ENCODE data around the gene ZNF296. TPM values are rescaled to one million over a fixed set of nuclear protein-coding genes. Genes with fewer than 3 reads are reported as not detected.

The ZNF296 gene
- total and polyA plus RNA-seq, 2 of the 8 experiments (the other 6 are each of a cell fraction or from before 2014, with no cell fraction given): 2.7 to 7.5 TPM

- Histone ChIP-seq H4K8ac (ENCODE audit: extremely low read depth, insufficient read depth, low read length) (no peak overlapping the region), H3K4me2 (ENCODE audit: insufficient read depth in 1 of 2, low read depth in 2 of 2, low read length in 2 of 2) (no peak overlapping the region), H3K56ac (replicated peaks; ENCODE audit: insufficient read length, low read depth, low read length) (no peak overlapping the region), H3K23ac (ENCODE audit: insufficient read length) (no peak overlapping the region), H2BK5ac (ENCODE audit: low read depth, low read length) (no peak overlapping the region), H2BK15ac (ENCODE audit: low read length) (no peak overlapping the region), H3K9ac (replicated peaks in 1 of 4; ENCODE audit: extremely low read depth in 1 of 4, low read depth in 3 of 4, low read length in 3 of 4) (no peak overlapping the region), H4K5ac (ENCODE audit: insufficient read length, low read depth, low read length) (no peak overlapping the region), H3K23me2 (ENCODE audit: low read depth, low read length) (no peaks in the 10 kb centered on the region), H3K79me2 (ENCODE audit: control insufficient read depth in 1 of 2, insufficient read depth in 2 of 2, low read length in 2 of 2) (peaks cover 3 to 80% of the 10 kb centered on the region in 2 experiments), H3K4ac (replicated peaks; ENCODE audit: insufficient read length, low read depth, low read length) (no peak overlapping the region), H3K4me3 (ENCODE audit: extremely low read depth in 1 of 4, insufficient read depth in 2 of 4, low read depth in 3 of 4, low read length in 4 of 4) (no peak overlapping the region), H3K4me1 (replicated peaks in 1 of 4; ENCODE audit: control insufficient read depth in 3 of 4, insufficient read depth in 4 of 4, low read length in 3 of 4) (peaks cover 0 to 21% (median 3%) of the 10 kb centered on the region in 4 experiments; a peak in 6 of 7 replicates), H3K14ac (ENCODE audit: insufficient read length) (no peak overlapping the region), H2AFZ (ENCODE audit: low read length) (no peak overlapping the region), H3K36me3 (ENCODE audit: control insufficient read depth in 2 of 4, insufficient read depth in 4 of 4, low read length in 3 of 4) (no peaks in the 10 kb centered on the region), H2AK5ac (ENCODE audit: low read depth, low read length) (no peak overlapping the region), H2BK12ac (ENCODE audit: low read depth, low read length) (no peak overlapping the region), H3K79me1 (ENCODE audit: low read depth, low read length) (peaks cover 53% of the 10 kb centered on the region), H3K27me3 (replicated peaks in 1 of 4; ENCODE audit: control insufficient read depth in 3 of 4, extremely low read depth in 1 of 4, insufficient read depth in 3 of 4, low read length in 3 of 4) (no peaks in the 10 kb centered on the region), H3K9me3 (ENCODE audit: insufficient read depth in 2 of 2, low read depth in 1 of 2, low read length in 1 of 2) (no peaks in the 10 kb centered on the region), H3K27ac (ENCODE audit: low read depth, low read length) (no peak overlapping the region), H2BK120ac (replicated peaks; ENCODE audit: low read depth, low read length) (no peak overlapping the region), H4K20me1 (replicated peaks in 1 of 2; ENCODE audit: control insufficient read depth in 1 of 2, insufficient read depth in 2 of 2, low read length in 2 of 2) (peaks cover 51 to 54% of the 10 kb centered on the region in 2 experiments), H4K91ac (replicated peaks; ENCODE audit: insufficient read length, low read length) (no peak overlapping the region), H3K18ac (ENCODE audit: extremely low read depth, low read length) (no peak overlapping the region), H2BK20ac (ENCODE audit: low read length) (no peak overlapping the region)
- ChIA-PET POLR2A (ENCODE audit: partially characterized antibody) (interaction anchor here (0.5 to 1.9 kb wide), 8 partner anchors 17 to 652 kb away, joined by 3 to 6 read pairs (median 4); partner anchors contain the start of genes GEMIN7, PPP1R37 and SIX5), CTCF (ENCODE audit: partially characterized antibody) (interaction anchor here (0.8 to 2.5 kb wide), 6 partner anchors 13 to 221 kb away, joined by 3 to 8 read pairs (median 3); partner anchors contain the start of gene PPP1R37)
- 95% methylated on average over 8 of the region's 12 CpGs; no CpG with 5 or more reads in 1 of the 2 experiments for WGBS, 2 experiments (ENCODE audit: extremely low coverage in 1 of 2, insufficient coverage in 1 of 2, insufficient read length in 1 of 2, insufficient replicate concordance in 2 of 2, low coverage in 1 of 2, low lambda C conversion rate in 2 of 2, missing lambda C conversion rate in 1 of 2)
- DNase-seq (ENCODE audit: low read depth in 1 of 2, low spot score in 2 of 2) (no peak), FAIRE-seq (no peak)
- TF ChIP-seq JUND (IDR thresholded peaks at IDR 0.05; ENCODE audit: low read length) (no peak), SAP30 (IDR thresholded peaks at IDR 0.05; ENCODE audit: insufficient read depth, insufficient replicate concordance, low read length) (no peak), ZNF274 (IDR thresholded peaks at IDR 0.05; ENCODE audit: borderline replicate concordance, extremely low read depth, low read length) (no peak), EP300 (IDR thresholded peaks at IDR 0.05; ENCODE audit: borderline replicate concordance in 1 of 2, low read depth in 2 of 2, low read length in 2 of 2) (no peak), BRCA1 (IDR thresholded peaks at IDR 0.05; ENCODE audit: low read depth, low read length) (no peak), RBBP5 (IDR thresholded peaks at IDR 0.05; ENCODE audit: borderline replicate concordance, low read depth, low read length) (no peak), SIX5 (IDR thresholded peaks at IDR 0.05; ENCODE audit: low read depth, low read length) (no peak), MAFK (IDR thresholded peaks at IDR 0.05; ENCODE audit: low read depth, low read length) (no peak), BACH1 (IDR thresholded peaks at IDR 0.05; ENCODE audit: low read length) (no peak), PHF8 (conservative IDR thresholded peaks at IDR 0.05; ENCODE audit: low read depth, low read length) (no peak), HDAC6 (IDR thresholded peaks at IDR 0.05; ENCODE audit: low read depth, low read length) (no peak), FOSL1 (IDR thresholded peaks at IDR 0.05; ENCODE audit: insufficient read depth, low read depth, low read length) (no peak), NANOG (IDR thresholded peaks at IDR 0.05; ENCODE audit: insufficient read depth, low read depth, low read length, poor library complexity, severe bottlenecking) (no peak), MAX (IDR thresholded peaks at IDR 0.05) (no peak)
Observed at GRCh38 chr19:45117671-45118070, 41.4 kb upstream of the ZNF296 start.

Measured in H1 (cell line).